ENCODE results near the gene TGFBR1. TPM values are rescaled to one million over a fixed set of nuclear protein-coding genes. Genes with fewer than 3 reads are reported as not detected.

Gene TGFBR1
- total RNA-seq, 2 experiments from 2014 or later: 12.9 to 14.6 TPM

DNA sequence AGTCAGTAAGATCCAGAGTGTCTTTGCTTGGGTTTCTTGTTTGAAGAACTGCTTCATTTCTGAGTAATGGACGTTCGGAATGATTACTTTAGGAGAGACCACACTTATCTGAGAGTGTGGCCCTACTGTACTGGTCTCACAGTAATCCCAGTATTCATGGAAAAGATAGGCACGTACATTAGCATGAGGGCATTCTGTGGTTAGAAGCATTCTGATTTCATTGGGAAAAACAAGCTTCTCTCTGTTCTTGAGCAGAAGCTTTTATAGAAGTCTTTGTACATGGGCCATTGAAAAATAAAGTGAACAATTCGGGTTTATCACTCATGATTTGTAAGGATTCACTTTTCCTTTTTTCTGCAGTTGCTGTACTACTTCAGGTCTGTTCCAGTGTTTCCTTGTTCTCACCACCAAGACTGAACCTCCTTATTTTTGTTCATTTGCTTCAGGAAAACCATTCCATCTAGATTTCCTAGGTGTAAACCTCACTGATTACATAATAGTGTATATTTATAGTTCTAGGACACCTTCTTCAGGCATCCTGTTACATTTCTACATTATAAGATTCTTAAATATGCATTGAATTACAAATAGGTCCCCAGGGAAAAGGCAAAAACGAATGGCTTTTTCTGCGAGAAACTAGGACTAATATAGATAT, 10.1 kb downstream of the TGFBR1 start:
- ATAC-seq (ENCODE audit: poor library complexity): no peak
- no peak overlapping the region for H3K27ac ChIP-seq (ENCODE audit: low read depth in 1 of 2, low read length in 2 of 2)
- Mint-ChIP-seq H3K4me3 (no peak overlapping the region), H3K27ac (no peak overlapping the region), H3K9me3 (no peaks in the 10 kb centered on the region), H3K36me3 (ENCODE audit: low read depth) (peaks cover 3% of the 10 kb centered on the region), H3K4me1 (ENCODE audit: low read depth) (peaks cover 79% of the 10 kb centered on the region), H3K27me3 (no peaks in the 10 kb centered on the region)
- no peak overlapping the region for H3K4me3 ChIP-seq (ENCODE audit: low read length)
- intact Hi-C loops (cut with DNase I, micrococcal nuclease): no loop called here
- no peak for DNase-seq
- H3K4me1 ChIP-seq (ENCODE audit: insufficient read depth, low read length): peaks cover 48% of the 10 kb centered on the region
- POLR2A ChIA-PET: interaction anchor here (1.0 to 3.4 kb wide), 4 partner anchors 11 to 57 kb away, joined by 3 to 41 read pairs (median 30); partner anchors contain the start of gene TGFBR1
- CTCF ChIA-PET: no interaction called here
- no peaks in the 10 kb centered on the region for H3K36me3 ChIP-seq (ENCODE audit: insufficient read depth, low read length)
- H3K27me3 ChIP-seq (ENCODE audit: control insufficient read depth in 1 of 2, insufficient read depth in 2 of 2, low read length in 2 of 2): no peaks in the 10 kb centered on the region
- TF ChIP-seq, protein P1, sequence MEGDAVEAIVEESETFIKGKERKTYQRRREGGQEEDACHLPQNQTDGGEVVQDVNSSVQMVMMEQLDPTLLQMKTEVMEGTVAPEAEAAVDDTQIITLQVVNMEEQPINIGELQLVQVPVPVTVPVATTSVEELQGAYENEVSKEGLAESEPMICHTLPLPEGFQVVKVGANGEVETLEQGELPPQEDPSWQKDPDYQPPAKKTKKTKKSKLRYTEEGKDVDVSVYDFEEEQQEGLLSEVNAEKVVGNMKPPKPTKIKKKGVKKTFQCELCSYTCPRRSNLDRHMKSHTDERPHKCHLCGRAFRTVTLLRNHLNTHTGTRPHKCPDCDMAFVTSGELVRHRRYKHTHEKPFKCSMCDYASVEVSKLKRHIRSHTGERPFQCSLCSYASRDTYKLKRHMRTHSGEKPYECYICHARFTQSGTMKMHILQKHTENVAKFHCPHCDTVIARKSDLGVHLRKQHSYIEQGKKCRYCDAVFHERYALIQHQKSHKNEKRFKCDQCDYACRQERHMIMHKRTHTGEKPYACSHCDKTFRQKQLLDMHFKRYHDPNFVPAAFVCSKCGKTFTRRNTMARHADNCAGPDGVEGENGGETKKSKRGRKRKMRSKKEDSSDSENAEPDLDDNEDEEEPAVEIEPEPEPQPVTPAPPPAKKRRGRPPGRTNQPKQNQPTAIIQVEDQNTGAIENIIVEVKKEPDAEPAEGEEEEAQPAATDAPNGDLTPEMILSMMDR (IDR thresholded peaks at IDR 0.05): no peak
- H3K9me3 ChIP-seq (ENCODE audit: control insufficient read depth in 1 of 2, insufficient read depth in 1 of 2, low read length in 2 of 2): no peaks in the 10 kb centered on the region

DNA sequence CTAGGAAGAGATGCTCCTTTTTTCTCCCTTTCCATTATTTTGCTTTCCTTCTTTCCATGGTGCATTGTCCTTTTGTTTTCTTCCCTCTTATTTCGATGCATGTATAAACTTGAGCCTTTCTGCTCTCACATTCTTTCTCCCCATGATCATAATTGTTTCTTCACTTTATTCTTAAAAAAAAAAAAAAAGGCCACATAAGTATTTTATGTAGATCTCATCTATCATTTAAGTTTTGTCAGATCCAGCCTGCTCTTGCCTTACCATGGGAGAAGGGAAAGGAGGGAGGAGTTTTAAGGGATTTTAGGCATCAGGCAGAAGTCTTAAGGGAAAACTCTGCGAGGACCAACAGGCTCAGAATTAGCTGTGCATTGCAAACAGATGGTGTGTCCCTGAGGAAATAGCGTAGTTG, 11.1 kb downstream of the TGFBR1 start:
- peak overlapping the region; percentile 9 for H3K27ac Mint-ChIP-seq
- peaks cover 79% of the 10 kb centered on the region for H3K4me1 Mint-ChIP-seq (ENCODE audit: low read depth)
- ChIA-PET POLR2A (interaction anchor here (0.6 to 1.2 kb wide), 3 partner anchors 19 to 113 kb away, joined by 3 read pairs; no protein-coding TSS in a partner anchor), CTCF (no interaction called here)
- no peak for ATAC-seq (ENCODE audit: poor library complexity)
- intact Hi-C loops (cut with DNase I, micrococcal nuclease): loop anchor here in 1 of 2 experiments (2.0 kb wide), 1 partner anchor 15 kb away; no protein-coding TSS in a partner anchor
- no peaks in the 10 kb centered on the region for H3K36me3 Mint-ChIP-seq (ENCODE audit: low read depth)
- no peak overlapping the region for H3K27ac ChIP-seq (ENCODE audit: low read depth in 1 of 2, low read length in 2 of 2)
- no peaks in the 10 kb centered on the region for H3K27me3 ChIP-seq (ENCODE audit: control insufficient read depth in 1 of 2, insufficient read depth in 2 of 2, low read length in 2 of 2)
- no peak overlapping the region for H3K4me3 ChIP-seq (ENCODE audit: low read length)
- no peak for DNase-seq
- no peaks in the 10 kb centered on the region for H3K36me3 ChIP-seq (ENCODE audit: insufficient read depth, low read length)
- H3K27me3 Mint-ChIP-seq: no peaks in the 10 kb centered on the region
- H3K4me3 Mint-ChIP-seq: no peak overlapping the region
- TF ChIP-seq, protein P1 (IDR thresholded peaks at IDR 0.05): no peak
- H3K9me3 Mint-ChIP-seq: no peaks in the 10 kb centered on the region
- H3K9me3 ChIP-seq (ENCODE audit: control insufficient read depth in 1 of 2, insufficient read depth in 1 of 2, low read length in 2 of 2): no peaks in the 10 kb centered on the region
- peaks cover 48% of the 10 kb centered on the region for H3K4me1 ChIP-seq (ENCODE audit: insufficient read depth, low read length)

DNA sequence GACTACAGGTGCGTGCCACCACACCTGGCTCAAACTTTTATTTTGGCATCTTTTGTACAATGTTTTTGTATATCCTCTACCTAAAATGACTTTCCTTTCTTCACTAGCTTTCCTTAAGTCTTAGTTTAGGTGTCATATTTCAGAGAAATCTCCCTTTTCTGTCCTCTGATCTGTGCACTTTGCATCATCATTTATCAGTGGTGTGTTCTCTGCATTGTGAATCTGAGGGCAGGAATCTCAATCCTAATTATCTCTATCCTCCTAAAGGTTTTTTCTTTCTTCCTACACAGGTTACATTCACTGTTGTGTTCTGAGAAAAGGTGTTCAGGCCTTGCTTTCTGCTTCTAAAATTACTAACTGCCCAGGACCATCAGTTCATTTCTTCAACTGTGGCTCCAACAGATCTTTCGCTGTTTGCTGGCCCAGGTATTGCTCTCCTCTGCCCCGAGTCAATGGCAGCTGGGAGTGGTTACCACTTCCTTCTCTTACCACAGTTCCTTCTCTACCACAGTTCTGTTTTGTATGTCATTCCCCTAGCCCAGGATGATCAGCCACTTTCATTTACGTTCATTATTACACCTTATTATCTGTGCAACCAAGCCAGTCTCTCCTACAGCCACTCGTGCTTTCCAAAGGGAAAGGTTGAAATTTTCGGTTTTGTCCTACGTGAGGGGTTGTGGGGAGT, 14.0 kb downstream of the TGFBR1 start:
- Mint-ChIP-seq H3K27me3 (no peaks in the 10 kb centered on the region), H3K4me1 (ENCODE audit: low read depth) (peaks cover 81% of the 10 kb centered on the region), H3K9me3 (no peaks in the 10 kb centered on the region), H3K4me3 (peak overlapping the region; percentile 42), H3K27ac (peak overlapping the region; percentile 70), H3K36me3 (ENCODE audit: low read depth) (no peaks in the 10 kb centered on the region)
- peak; percentile 99 for ATAC-seq (ENCODE audit: poor library complexity)
- ChIA-PET CTCF (interaction anchor here (0.8 to 2.5 kb wide), 4 partner anchors 15 to 127 kb away, joined by 3 to 9 read pairs (median 6); no protein-coding TSS in a partner anchor), POLR2A (interaction anchor here (0.6 to 5.3 kb wide), 15 partner anchors 7 to 116 kb away, joined by 3 to 53 read pairs (median 4); partner anchors contain the start of genes ALG2, SEC61B and TGFBR1)
- Histone ChIP-seq H3K36me3 (ENCODE audit: insufficient read depth, low read length) (no peaks in the 10 kb centered on the region), H3K4me1 (ENCODE audit: insufficient read depth, low read length) (peaks cover 32% of the 10 kb centered on the region), H3K9me3 (ENCODE audit: control insufficient read depth in 1 of 2, insufficient read depth in 1 of 2, low read length in 2 of 2) (no peaks in the 10 kb centered on the region), H3K27me3 (ENCODE audit: control insufficient read depth in 1 of 2, insufficient read depth in 2 of 2, low read length in 2 of 2) (no peaks in the 10 kb centered on the region), H3K4me3 (ENCODE audit: low read length) (peak overlapping the region; percentile 28), H3K27ac (ENCODE audit: low read depth in 1 of 2, low read length in 2 of 2) (peak overlapping the region in 1 of 2 donors; percentile 22)
- intact Hi-C loops (cut with DNase I, micrococcal nuclease): loop anchor here in 1 of 2 experiments (1.0 kb wide), 1 partner anchor 12 kb away; no protein-coding TSS in a partner anchor
- TF ChIP-seq, protein P1 (IDR thresholded peaks at IDR 0.05): no peak
- DNase-seq: peak; percentile 21 to 88 (median 46)
